ENCODE data around the gene PRCP.

PRCP gene

GRCh38 chr11:82831364-82831763 is 68.9 kb downstream of the PRCP start:
- TF ChIP-seq TAF1 (IDR thresholded peaks at IDR 0.05; ENCODE audit: borderline replicate concordance, insufficient read depth, low read length) (no peak), FOXP2 (optimal IDR thresholded peaks at IDR 0.05; ENCODE audit: borderline replicate concordance, extremely low read depth, extremely low read length, insufficient read depth) (no peak), POLR2AphosphoS5 (IDR thresholded peaks at IDR 0.05; ENCODE audit: low read depth, low read length) (no peak), SIN3A (IDR thresholded peaks at IDR 0.05; ENCODE audit: borderline replicate concordance, insufficient read depth, low read length) (no peak), REST (IDR thresholded peaks at IDR 0.05; ENCODE audit: insufficient read depth in 1 of 2, low read depth in 2 of 2, low read length in 2 of 2) (no peak)

- TF ChIP-seq REST (IDR thresholded peaks at IDR 0.05; ENCODE audit: insufficient read depth in 1 of 2, low read depth in 2 of 2, low read length in 2 of 2) (no peak), FOXP2 (optimal IDR thresholded peaks at IDR 0.05; ENCODE audit: borderline replicate concordance, extremely low read depth, extremely low read length, insufficient read depth) (no peak), SIN3A (IDR thresholded peaks at IDR 0.05; ENCODE audit: borderline replicate concordance, insufficient read depth, low read length) (no peak), POLR2AphosphoS5 (IDR thresholded peaks at IDR 0.05; ENCODE audit: low read depth, low read length) (no peak), TAF1 (IDR thresholded peaks at IDR 0.05; ENCODE audit: borderline replicate concordance, insufficient read depth, low read length) (no peak)
These were observed 69.5 kb downstream of the PRCP start for GRCh38 chr11:82830746-82831145.

- TF ChIP-seq FOXP2 (optimal IDR thresholded peaks at IDR 0.05; ENCODE audit: borderline replicate concordance, extremely low read depth, extremely low read length, insufficient read depth) (no peak), TAF1 (IDR thresholded peaks at IDR 0.05; ENCODE audit: borderline replicate concordance, insufficient read depth, low read length) (no peak), POLR2AphosphoS5 (IDR thresholded peaks at IDR 0.05; ENCODE audit: low read depth, low read length) (no peak), SIN3A (IDR thresholded peaks at IDR 0.05; ENCODE audit: borderline replicate concordance, insufficient read depth, low read length) (no peak), REST (IDR thresholded peaks at IDR 0.05; ENCODE audit: insufficient read depth in 1 of 2, low read depth in 2 of 2, low read length in 2 of 2) (no peak)
These were observed 71.1 kb downstream of the PRCP start for GRCh38 chr11:82829101-82829500.

GRCh38 chr11:82828472-82828871 is 71.8 kb downstream of the PRCP start:
- TF ChIP-seq SIN3A (IDR thresholded peaks at IDR 0.05; ENCODE audit: borderline replicate concordance, insufficient read depth, low read length) (no peak), POLR2AphosphoS5 (IDR thresholded peaks at IDR 0.05; ENCODE audit: low read depth, low read length) (no peak), REST (IDR thresholded peaks at IDR 0.05; ENCODE audit: insufficient read depth in 1 of 2, low read depth in 2 of 2, low read length in 2 of 2) (no peak), FOXP2 (optimal IDR thresholded peaks at IDR 0.05; ENCODE audit: borderline replicate concordance, extremely low read depth, extremely low read length, insufficient read depth) (no peak), TAF1 (IDR thresholded peaks at IDR 0.05; ENCODE audit: borderline replicate concordance, insufficient read depth, low read length) (no peak)

GRCh38 chr11:82826526-82826925 is 73.7 kb downstream of the PRCP start:
- no peak for TF ChIP-seq FOXP2 (optimal IDR thresholded peaks at IDR 0.05; ENCODE audit: borderline replicate concordance, extremely low read depth, extremely low read length, insufficient read depth)
- TF ChIP-seq TAF1 (IDR thresholded peaks at IDR 0.05; ENCODE audit: borderline replicate concordance, insufficient read depth, low read length), result no peak
- no peak for TF ChIP-seq POLR2AphosphoS5 (IDR thresholded peaks at IDR 0.05; ENCODE audit: low read depth, low read length)
- no peak for TF ChIP-seq REST (IDR thresholded peaks at IDR 0.05; ENCODE audit: insufficient read depth in 1 of 2, low read depth in 2 of 2, low read length in 2 of 2)
- no peak for TF ChIP-seq SIN3A (IDR thresholded peaks at IDR 0.05; ENCODE audit: borderline replicate concordance, insufficient read depth, low read length)
